ENCODE results near the gene CHST1.

Gene CHST1

DNA sequence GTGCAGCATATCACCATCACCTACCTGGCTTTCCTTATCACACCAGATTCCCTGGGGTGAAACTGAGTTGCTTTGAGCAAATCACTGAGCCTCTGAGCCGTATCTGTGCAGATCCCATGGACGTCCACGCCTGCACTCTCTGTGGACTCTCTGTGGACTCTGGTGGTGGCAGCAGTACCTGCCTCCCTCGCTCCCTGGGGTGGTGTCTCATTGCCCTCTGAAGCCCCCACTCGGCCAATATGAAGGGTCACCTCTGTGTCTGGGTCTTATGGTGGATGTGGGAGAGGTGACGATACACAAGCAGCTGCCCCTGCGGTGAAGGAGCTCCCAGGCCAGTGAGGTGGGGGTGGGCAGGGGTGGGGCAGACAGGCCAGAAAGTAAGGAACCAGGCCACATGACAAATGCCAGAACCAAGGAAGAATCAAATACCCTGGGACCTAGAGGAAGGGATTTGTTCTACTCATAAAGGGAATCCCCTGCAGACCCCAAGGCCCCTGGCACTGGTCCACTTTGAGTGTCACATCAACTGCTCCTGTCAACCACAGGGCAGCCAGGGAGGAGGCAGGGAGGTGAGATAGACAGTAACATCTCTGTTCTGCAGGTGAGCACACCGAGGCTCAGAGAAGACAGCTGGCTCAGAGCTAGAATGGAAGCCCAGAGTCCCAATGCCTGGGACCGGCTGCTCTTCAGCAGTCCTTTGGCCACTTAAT lies 9.2 kb upstream of the CHST1 start:
- DNase-seq: no peak

DNA sequence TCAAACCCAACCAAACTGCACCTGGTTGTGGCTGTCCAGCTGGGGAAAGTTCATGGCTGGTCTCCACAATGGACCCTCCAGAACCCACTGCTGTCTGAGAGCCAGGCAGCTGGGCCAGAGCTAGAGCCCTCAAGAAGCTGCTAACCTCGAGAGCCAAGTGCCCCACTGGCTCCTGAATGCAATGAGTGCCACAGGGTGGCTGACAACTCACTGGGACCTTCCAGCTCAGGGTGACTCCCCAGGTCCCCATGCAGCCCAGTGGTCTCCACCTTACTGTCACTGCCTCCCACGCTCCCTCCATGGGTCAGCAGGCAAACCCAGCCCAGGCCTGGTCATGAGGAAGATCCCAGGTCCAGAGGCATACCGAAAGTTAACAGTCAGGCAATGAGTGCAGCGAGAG lies 8.0 kb upstream of the CHST1 start:
- no peak for DNase-seq

DNA sequence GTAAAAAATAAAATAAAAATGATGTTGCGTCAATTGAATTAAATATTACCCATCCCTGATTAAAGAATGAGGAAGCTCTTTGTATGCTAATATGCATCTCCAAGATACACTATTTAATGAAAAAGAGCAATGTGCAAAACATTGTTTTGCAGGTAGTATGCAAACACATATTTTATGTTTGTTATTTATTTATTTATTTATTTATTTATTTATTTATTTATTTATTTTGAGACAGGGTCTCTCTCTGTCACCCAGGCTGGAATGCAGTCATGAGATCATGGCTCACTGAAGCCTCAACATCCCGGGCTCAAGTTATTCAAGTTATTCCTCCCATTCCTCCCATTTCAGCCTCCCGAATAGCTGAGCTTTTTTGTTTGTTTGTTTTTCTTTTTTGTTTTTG lies 7.2 kb upstream of the CHST1 start:
- no peak for DNase-seq

DNA sequence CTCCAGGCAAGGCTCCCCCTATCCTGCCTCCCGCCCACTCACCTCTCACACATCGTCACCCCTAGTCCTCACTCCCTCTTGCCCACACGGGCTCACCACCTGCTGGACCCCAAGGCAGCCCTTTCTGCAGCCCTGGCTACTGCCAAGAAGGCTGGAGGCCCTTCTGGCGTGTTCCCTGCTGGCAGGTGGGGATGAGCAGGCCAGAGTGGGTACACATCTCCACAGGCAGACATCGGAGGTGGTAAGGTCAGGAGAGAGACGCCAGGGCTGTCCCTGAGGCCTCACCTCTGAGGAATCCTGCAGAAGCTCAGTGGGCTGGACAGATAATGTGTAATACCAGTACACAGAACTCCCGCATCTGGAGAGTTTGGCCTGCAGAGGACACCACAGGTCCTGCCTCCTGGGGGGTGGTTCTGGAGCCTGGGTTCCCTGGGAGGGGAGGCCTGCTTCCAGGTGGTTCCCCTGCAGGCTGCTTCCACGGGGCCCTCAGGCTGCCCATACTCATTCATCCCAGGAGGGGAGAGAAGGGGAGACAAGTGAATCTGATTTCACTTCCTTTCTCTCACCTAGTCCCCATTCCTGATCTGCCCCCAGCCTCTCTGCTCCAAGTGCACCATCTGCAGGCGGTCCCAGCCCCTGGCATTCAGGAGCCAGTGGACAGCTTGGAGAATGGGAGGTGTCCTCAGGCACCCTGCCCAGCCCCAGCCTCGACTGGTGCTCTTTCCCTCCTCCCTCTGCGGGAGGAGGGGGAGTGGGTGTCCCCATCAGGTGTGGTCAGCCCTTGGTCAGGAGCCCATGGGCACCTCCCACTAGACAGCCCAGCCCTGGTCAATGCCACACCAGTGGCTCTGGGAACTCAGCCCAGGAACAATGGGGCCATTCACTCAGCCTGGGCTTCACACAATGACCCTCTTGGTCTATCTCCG lies 6.1 kb upstream of the CHST1 start:
- no peak for DNase-seq

DNA sequence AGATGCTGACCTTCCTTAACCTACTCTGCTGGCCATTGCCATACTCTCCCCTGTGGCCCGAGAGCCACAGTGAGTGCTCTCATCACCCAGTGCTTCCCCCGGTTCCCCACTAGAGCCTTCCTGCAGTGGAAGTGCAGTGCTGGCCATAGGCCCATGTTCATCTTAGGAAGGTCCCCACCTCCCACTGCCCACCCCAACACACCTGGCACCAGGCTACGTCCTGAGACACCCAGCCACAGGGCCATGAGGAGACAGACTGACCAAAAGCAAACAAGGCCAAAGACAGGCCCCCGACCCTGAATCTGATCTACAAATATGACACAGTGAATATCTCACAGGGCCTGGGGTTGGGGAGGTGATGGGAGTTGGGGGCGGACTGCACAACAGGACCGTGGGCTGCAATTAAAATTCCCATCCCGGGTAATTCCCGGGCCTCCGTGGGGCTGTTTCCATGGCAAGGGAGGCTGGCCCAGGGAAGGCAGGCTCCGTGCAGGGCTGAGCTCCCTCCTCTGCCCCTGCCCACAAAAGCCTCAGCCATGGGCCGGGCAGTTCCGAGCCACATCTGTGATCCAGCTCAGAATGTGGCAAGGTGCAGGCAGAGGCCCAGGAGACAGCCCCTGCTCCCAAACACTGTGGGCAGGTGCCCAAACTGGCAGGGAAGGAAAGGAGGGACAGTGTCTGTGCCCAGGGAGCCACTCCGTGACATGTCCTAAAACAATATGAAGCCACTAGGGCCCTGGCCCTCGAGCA lies 5.1 kb upstream of the CHST1 start:
- DNase-seq: no peak

DNA sequence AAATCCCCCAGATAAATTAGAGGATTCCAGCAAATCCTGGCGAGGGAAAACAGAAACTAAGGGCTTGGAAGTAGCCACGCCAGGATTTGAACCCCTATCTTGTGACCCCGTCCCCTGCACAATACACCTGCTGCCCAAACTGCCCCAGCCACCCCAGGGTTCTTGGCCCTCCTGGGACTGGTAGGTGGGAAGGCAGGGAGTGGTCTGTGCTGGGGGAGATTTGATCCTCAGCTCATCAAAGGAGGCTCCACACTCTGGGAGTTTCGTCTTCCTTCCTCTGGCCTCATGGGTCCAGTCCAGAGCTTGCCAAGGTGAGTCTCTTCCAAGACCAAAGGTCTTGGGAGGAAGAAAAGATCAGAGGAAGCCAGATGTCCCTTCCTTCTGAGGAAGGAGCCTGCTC lies 4.5 kb upstream of the CHST1 start:
- DNase-seq: no peak

DNA sequence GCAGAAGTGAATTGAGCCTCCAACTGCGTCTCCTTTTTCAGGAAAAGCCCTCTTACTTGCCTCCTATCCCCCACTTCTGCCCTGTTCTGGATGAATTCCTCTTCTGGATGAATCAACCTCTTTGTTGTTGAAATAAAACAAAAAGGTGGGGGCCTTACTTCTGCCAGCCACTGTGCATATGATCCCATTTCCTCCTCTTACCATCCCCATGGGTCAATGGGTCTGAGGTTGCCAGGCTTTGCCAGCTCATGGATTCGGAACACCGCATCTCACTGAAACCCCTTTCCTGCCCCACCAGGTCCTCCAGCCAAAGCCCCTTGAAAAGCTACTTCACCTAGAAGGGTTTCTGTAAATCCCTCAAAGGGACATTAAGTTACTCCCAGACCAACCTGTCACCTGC lies 3.7 kb upstream of the CHST1 start:
- no peak for DNase-seq

DNA sequence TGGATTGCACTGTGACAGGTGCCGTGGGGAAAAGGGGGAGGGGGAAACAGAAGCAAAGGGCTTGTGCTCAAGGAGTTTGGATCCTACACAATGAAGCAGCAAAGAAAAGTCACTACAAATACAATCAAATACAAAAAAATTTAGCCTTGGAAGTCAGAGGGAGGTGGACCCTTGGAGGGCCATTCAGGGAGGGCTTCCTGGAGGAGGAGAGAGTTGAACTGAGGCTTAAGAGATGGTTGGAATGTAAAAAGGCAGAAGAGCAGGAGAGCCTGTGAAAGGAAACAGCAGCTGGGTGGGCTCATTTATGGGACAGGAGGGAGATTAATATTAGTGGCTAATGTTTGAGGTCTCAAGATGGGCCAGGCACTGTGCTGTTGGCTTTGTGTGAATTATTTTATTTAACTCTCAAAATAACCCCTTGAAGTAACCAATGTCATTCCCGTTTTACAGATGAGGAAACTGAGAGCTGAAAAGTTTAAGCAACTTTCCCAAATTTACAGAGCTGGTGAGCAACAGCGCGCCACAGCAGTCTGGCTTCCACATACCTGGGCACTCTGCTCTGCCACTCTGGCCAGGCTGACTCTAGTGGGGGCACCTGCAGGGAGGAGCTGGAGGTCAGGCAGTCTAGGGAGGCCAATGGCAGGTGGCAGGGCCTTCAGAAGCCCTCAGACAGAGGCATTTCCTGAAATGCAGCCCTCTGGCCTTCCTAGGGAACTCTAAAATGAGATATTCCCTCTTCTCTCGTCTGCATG lies 2.7 kb upstream of the CHST1 start:
- DNase-seq: no peak

DNA sequence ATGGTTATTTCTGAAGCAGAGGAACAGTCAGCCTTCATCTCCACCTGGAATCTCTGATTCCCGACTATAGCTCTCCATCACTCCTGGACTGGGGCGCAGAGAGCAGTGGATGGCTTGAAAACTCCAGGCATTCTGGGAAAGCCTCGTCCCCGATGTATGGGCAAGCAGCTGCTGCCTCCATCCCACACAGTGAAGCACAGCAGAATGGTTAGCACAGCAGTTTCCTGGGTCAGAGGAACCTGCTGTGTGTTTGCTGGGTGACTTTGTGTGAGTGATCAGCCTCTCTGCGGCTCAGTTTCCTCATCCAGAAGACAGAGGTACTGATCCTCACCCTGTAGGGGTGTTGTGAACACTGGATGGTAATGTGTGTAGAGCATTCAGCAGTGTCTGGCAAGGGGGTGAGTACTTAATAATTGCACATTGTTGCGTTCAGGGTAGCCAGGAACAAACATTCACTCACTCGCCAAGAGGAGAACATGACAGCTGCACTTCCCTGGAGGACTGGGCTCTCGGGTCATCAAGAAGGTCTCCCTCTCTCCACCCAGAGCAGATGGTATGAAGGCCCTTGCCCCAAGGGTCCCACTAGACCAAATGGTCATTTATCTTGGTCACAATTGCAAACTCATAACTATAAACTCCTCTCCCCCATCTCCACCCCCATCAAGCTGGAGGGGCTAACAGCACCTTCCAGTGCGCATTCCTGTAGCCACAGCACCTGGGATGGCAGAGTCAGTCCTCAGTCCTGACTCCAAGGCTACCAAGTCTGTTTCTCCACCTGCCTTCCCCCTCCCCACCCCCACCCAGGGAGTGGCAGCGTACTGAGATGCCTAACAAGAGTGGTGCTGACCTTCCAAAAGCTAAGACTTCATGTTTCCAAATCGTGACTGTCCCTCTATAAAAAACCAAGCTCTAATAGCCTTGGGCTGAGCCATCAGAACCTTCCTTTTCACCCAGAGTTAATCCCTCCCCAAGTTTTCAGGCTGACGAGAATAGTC lies 1.5 kb upstream of the CHST1 start:
- no peak for DNase-seq

DNA sequence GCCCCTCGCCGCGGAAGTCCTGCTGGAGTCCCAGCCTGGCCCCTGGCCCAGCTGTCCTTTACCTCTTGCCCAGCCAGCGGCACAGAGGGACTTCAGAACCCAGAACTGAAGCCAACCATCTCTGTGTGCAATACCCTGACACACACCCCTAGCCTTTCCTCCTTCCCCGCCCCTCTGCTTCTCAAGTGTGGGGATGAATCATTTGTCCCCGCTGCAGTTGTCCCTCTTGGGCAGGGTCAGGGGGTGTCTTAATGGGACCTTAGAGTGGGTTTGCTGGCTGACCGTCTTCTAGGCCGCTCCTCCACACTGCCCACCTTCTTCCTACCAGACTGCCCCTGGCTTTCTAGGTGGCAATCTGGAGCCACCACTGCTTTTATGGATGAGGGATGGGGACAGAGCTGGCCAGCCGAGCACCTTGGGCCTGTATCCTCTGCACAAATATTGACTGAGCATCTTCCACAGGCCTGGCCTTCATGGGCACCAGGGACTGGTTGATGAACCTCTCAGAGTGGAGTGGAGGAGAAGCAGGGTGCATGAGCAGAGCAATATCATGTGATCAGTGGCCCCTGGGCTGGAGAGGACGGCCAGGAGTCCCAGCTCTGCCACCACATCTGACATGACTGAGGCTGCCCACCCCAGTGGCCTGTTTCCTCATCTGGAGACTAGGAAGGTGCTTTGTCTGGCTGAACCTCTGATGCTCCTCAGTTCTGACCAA lies 668 bp upstream of the CHST1 start:
- DNase-seq: no peak

DNA sequence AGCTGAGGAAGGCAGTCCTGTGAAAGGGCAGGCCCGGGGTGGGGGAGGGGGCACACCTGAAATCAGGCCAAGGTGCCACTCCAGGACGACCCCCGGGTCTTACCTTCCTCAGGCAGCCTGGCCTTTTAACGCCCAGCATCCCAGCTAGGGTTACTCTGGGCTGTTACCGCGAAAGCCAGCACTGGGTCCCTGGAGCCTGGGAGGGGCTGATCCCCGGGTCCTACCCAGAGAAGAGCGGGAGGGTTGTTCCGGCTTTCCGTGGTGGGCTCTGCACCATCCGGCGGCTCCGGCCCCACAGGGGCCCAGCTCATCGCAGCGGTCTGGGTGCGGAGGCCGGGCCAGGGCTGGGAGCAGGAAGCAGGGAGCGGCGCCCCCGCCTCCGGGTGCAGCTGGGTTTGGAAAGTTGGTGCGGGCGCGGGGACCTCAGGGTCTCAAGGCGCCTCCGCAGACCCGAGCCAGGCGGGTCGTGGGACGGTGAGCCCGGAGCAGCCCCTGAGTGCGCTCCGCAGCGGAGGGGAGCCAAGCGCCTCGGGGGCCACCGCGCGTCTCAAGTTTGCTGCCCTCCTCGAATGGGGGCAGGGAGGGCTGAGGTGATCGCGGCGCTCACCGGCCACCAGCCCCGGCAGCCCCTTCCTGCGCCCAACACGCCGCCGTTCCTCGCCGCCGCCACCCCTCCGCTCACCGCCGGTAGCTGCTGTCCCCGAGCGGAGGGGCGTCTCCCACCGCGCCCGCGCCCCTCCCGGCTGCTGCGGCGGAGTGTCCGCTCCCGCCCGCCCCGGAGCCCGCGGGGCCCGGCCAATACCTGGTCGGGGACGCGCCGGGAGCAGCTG lies 831 bp downstream of the CHST1 start:
- DNase-seq: no peak

DNA sequence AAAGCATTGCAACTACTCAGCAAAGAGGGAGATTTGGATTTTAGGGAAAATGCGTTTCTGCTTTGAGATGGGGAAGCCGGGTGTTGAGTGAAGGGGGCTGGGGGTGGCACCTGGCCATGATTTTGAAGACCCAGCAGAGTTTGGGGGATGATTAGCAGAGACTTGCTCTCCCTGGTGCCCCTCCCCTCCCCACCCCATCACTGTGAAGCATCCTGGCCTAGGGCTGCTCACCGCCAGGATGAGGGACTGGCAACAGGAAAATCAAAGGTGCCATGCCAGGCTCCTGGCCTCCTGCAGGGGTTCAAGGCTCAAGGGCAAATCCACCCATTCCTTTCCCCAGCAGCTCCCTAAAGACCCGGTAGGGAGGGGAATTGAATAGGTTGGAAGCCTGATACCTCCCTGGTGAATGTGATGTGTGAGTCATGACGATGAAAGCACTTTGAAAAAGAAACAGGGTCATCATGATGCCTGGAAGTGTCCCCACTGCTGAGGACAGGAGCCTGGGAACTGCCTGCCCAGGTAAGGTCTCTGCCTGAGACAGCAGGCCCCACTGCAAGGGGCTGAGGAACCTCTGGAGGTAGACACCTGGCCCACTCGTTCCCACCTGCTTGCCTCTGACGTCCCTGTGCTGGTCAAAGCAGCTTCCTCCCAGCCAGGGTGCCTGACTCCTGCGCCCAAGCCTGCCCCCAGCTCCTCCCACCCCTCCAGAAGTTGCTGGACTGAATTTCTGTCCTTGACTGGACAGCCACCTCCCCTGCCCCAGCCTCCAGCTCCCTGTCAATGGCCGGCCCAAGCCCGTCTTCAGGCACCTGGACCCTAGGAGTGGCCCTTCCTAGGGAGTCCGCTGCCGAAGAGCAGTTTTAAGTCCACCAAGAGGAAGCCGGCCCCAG lies 1.7 kb downstream of the CHST1 start:
- no peak for DNase-seq

DNA sequence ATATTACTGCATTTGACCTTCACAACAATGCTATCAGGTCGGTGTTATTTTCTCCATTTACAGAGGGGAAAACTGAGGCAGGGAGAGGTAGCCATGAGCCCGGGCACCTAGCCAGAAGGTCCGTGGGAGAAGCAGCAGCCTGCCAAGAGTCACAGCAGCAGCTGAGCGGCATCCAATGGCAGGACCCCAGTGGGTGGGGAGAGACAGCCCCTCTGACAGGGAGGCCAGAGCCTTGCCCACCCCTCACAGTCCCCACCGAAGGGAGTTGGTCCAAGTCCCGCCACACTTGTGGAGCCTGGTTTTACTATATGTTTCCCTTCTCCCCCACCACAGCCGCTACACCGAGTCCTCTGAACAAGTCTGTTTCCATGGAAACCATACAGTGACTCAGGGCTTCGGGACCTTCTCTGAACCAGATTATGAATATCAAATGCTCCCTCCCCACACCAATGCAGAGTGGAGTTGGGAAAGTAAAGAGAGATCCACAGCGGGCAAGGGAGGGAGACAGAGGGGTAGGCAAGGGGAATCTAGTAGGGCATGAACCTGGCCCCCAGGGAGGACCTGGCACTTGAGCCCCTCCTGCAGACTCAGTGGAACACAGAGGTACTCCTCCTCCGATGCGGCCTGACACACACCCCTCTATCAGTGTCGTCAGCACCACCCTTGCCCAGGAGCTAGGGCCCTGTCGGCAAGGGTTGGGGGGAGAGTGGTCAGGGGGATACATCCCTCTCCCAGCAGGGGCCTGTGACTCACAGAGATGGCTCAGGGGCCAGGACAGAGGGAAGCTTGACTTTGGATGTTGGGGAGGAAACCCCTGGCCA lies 2.5 kb downstream of the CHST1 start:
- DNase-seq: peak; percentile 93

DNA sequence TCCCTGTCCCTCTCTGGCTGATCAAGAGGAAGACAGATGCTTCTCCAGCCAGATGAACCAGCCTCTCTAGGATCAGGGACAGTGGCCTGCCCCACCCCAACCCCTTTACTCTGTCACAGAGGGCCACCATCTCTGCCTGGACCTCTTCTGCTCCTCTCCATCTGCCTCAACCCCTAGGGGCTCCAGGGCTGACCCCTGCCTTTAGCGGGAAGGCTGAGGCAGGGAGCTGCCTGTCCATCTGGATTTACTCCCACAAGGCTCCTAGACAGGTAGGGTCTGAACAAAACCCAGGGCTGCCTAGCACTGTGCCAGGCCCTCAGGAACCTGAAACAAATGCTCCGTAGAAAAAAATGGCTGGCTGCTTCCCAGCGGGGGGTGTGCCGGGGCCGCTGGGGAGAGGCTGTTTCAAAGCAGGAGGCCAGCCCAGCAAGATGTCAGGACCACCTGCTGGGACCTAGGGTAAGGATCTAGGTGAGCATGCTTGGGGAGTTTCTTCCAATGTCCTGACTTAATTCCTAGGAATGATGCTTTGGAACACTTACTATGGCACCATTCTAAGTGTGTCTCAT lies 3.2 kb downstream of the CHST1 start:
- DNase-seq: no peak

DNA sequence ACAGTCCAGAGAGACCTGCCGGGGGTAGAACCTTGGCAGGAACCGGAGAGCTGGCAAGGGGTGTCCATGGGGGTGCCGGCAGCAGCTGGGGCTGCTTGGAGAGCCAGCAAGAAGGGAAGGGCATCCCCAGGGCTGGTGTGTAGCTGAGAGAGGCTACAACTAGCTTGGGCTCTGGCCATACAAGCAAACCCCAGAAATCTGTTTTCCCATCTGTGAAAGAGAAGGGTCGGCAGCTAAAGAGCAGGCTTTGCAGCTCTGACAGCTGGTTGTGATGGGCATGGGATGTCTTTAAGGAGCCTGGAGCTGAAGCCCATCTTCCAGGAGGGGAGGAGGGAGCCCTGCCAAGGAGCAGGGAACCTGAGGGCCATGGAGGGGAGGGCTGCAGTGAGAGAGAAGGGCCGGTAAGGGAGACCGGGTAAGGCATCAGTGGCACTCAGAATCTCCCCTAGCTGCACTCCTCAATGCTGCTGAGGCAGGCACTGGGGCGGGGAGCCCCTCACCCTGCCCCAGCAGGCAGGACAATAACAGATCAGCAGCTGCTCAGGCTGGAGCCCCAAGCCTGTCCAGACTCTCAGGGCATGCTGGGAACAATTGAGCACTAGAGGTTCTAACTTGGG lies 3.9 kb downstream of the CHST1 start:
- no peak for DNase-seq

DNA sequence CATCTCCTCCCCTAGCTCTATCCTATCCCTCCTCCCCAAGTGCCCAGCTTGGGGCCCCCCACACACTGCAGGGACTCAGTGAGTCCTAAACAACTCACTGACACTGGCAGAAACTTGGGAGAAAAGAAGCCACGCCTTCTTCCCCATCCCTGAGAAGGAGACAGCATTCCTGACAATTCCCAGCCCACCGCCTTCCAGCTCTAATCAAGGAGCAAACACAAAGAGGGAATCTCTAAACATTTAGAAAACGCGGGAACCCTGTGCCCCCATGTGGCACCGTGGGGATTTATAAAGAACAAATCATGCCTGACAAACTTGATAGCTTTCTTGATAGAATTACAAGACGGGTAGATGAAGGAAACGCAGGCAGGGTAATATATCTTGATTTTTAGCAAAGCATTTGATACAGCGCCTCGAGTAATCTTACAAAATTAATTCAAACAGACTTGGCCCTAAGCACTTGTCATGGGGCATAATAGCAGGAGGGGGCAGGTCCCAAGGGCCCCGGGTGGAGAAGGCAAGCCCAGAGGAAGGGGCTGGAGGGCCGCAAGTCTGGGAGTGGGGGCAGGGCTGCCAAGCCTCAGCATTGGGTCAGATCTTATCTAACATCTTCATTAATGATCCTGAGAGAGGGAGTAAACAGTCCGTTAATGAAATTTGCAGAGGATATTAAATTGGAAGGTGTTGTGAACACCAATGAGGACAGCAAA lies 4.5 kb downstream of the CHST1 start:
- no peak for DNase-seq

DNA sequence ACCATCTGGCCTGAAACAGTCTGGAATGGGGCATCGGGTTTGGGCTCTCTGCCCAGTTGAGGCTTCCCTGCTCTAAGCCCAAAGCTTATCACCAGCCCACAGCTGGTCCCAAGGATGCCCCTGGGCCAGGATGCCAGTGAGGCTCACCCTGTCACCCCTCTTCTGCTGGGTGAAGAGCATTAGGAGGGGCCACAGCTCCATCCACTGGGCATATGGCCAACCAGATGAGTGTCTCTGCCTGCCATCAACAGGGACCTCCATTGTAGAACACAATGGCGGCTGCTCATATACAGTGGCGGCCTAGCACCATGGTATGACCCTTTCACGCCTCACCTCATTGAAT lies 5.6 kb downstream of the CHST1 start:
- DNase-seq: no peak

Data from amniotic stem cell (primary cell).